ENCODE results near the gene CCDC74A.
"Not testable (repeated sequence)": the region's sequence is repeated elsewhere in the genome, so short reads cannot be mapped to it uniquely, and the experiment has no call there.

CCDC74A gene

GRCh38 chr2:131536841-131537240 is 9.2 kb downstream of the CCDC74A start:
- not testable (repeated sequence) for H3K27ac ChIP-seq (ENCODE audit: insufficient read depth, low read length, poor library complexity, severe bottlenecking); DNase-seq; H3K9me3 ChIP-seq (ENCODE audit: control insufficient read depth, low read length)

GRCh38 chr2:131538856-131539255 is 11.2 kb downstream of the CCDC74A start:
- not testable (repeated sequence) for H3K36me3 ChIP-seq (ENCODE audit: control insufficient read depth, insufficient read depth, low read length); H3K27ac ChIP-seq (ENCODE audit: insufficient read depth, low read length, poor library complexity, severe bottlenecking); H3K9me3 ChIP-seq (ENCODE audit: control insufficient read depth, low read length); H3K4me1 ChIP-seq (ENCODE audit: control insufficient read depth, insufficient read depth, low read length, poor library complexity, severe bottlenecking); H3K4me3 ChIP-seq (ENCODE audit: insufficient read depth, low read depth, low read length, poor library complexity, severe bottlenecking); H3K27me3 ChIP-seq (replicated peaks; ENCODE audit: control insufficient read depth, insufficient read depth, low read length, poor library complexity, severe bottlenecking); DNase-seq

More at GRCh38 chr2:131536841-131537240, 9.2 kb downstream of the CCDC74A start:
- not testable (repeated sequence) for H3K4me1 ChIP-seq (ENCODE audit: control insufficient read depth, insufficient read depth, low read length, poor library complexity, severe bottlenecking); H3K27me3 ChIP-seq (replicated peaks; ENCODE audit: control insufficient read depth, insufficient read depth, low read length, poor library complexity, severe bottlenecking); H3K36me3 ChIP-seq (ENCODE audit: control insufficient read depth, insufficient read depth, low read length); H3K4me3 ChIP-seq (ENCODE audit: insufficient read depth, low read depth, low read length, poor library complexity, severe bottlenecking)

GRCh38 chr2:131542438-131543384 is 15.0 kb downstream of the CCDC74A start:
- H3K27me3 ChIP-seq (replicated peaks; ENCODE audit: control insufficient read depth, insufficient read depth, low read length, poor library complexity, severe bottlenecking): no peaks in the 10 kb centered on the region
- H3K9me3 ChIP-seq (ENCODE audit: control insufficient read depth, low read length): no peaks in the 10 kb centered on the region
- H3K27ac ChIP-seq (ENCODE audit: insufficient read depth, low read length, poor library complexity, severe bottlenecking): no peak overlapping the region
- no peak for DNase-seq
- no peak overlapping the region for H3K4me3 ChIP-seq (ENCODE audit: insufficient read depth, low read depth, low read length, poor library complexity, severe bottlenecking)
- no peaks in the 10 kb centered on the region for H3K36me3 ChIP-seq (ENCODE audit: control insufficient read depth, insufficient read depth, low read length)
- H3K4me1 ChIP-seq (ENCODE audit: control insufficient read depth, insufficient read depth, low read length, poor library complexity, severe bottlenecking): no peaks in the 10 kb centered on the region

- no peak for DNase-seq
- no peaks in the 10 kb centered on the region for H3K9me3 ChIP-seq (ENCODE audit: control insufficient read depth, low read length)
- H3K27me3 ChIP-seq (replicated peaks; ENCODE audit: control insufficient read depth, insufficient read depth, low read length, poor library complexity, severe bottlenecking): no peaks in the 10 kb centered on the region
- no peak overlapping the region for H3K4me3 ChIP-seq (ENCODE audit: insufficient read depth, low read depth, low read length, poor library complexity, severe bottlenecking)
- H3K36me3 ChIP-seq (ENCODE audit: control insufficient read depth, insufficient read depth, low read length): no peaks in the 10 kb centered on the region
- H3K27ac ChIP-seq (ENCODE audit: insufficient read depth, low read length, poor library complexity, severe bottlenecking): no peak overlapping the region
- no peaks in the 10 kb centered on the region for H3K4me1 ChIP-seq (ENCODE audit: control insufficient read depth, insufficient read depth, low read length, poor library complexity, severe bottlenecking)
These were observed 15.8 kb downstream of the CCDC74A start for GRCh38 chr2:131543385-131543891.

- H3K36me3 ChIP-seq (ENCODE audit: control insufficient read depth, insufficient read depth, low read length); H3K9me3 ChIP-seq (ENCODE audit: control insufficient read depth, low read length); H3K4me3 ChIP-seq (ENCODE audit: insufficient read depth, low read depth, low read length, poor library complexity, severe bottlenecking); H3K27me3 ChIP-seq (replicated peaks; ENCODE audit: control insufficient read depth, insufficient read depth, low read length, poor library complexity, severe bottlenecking); DNase-seq; H3K4me1 ChIP-seq (ENCODE audit: control insufficient read depth, insufficient read depth, low read length, poor library complexity, severe bottlenecking); H3K27ac ChIP-seq (ENCODE audit: insufficient read depth, low read length, poor library complexity, severe bottlenecking): not testable (repeated sequence)
These were observed 16.5 kb downstream of the CCDC74A start for GRCh38 chr2:131544006-131544812.

- not testable (repeated sequence) for H3K27ac ChIP-seq (ENCODE audit: insufficient read depth, low read length, poor library complexity, severe bottlenecking); DNase-seq; H3K36me3 ChIP-seq (ENCODE audit: control insufficient read depth, insufficient read depth, low read length); H3K9me3 ChIP-seq (ENCODE audit: control insufficient read depth, low read length); H3K27me3 ChIP-seq (replicated peaks; ENCODE audit: control insufficient read depth, insufficient read depth, low read length, poor library complexity, severe bottlenecking); H3K4me1 ChIP-seq (ENCODE audit: control insufficient read depth, insufficient read depth, low read length, poor library complexity, severe bottlenecking); H3K4me3 ChIP-seq (ENCODE audit: insufficient read depth, low read depth, low read length, poor library complexity, severe bottlenecking)
These were observed 17.1 kb downstream of the CCDC74A start for GRCh38 chr2:131544813-131545165.

GRCh38 chr2:131552871-131553270 is 25.2 kb downstream of the CCDC74A start:
- no peaks in the 10 kb centered on the region for H3K9me3 ChIP-seq (ENCODE audit: control insufficient read depth, low read length)
- no peak overlapping the region for H3K4me3 ChIP-seq (ENCODE audit: insufficient read depth, low read depth, low read length, poor library complexity, severe bottlenecking)
- H3K4me1 ChIP-seq (ENCODE audit: control insufficient read depth, insufficient read depth, low read length, poor library complexity, severe bottlenecking): no peaks in the 10 kb centered on the region
- no peaks in the 10 kb centered on the region for H3K27me3 ChIP-seq (replicated peaks; ENCODE audit: control insufficient read depth, insufficient read depth, low read length, poor library complexity, severe bottlenecking)
- H3K27ac ChIP-seq (ENCODE audit: insufficient read depth, low read length, poor library complexity, severe bottlenecking): no peak overlapping the region
- no peak for DNase-seq
- H3K36me3 ChIP-seq (ENCODE audit: control insufficient read depth, insufficient read depth, low read length): no peaks in the 10 kb centered on the region

- no peaks in the 10 kb centered on the region for H3K4me1 ChIP-seq (ENCODE audit: control insufficient read depth, insufficient read depth, low read length, poor library complexity, severe bottlenecking)
- H3K4me3 ChIP-seq (ENCODE audit: insufficient read depth, low read depth, low read length, poor library complexity, severe bottlenecking): no peak overlapping the region
- no peaks in the 10 kb centered on the region for H3K27me3 ChIP-seq (replicated peaks; ENCODE audit: control insufficient read depth, insufficient read depth, low read length, poor library complexity, severe bottlenecking)
- no peaks in the 10 kb centered on the region for H3K9me3 ChIP-seq (ENCODE audit: control insufficient read depth, low read length)
- DNase-seq: no peak
- no peaks in the 10 kb centered on the region for H3K36me3 ChIP-seq (ENCODE audit: control insufficient read depth, insufficient read depth, low read length)
- H3K27ac ChIP-seq (ENCODE audit: insufficient read depth, low read length, poor library complexity, severe bottlenecking): no peak overlapping the region
These were observed 29.3 kb downstream of the CCDC74A start for GRCh38 chr2:131556998-131557397.

GRCh38 chr2:131557558-131558321 is 30.1 kb downstream of the CCDC74A start:
- Histone ChIP-seq H3K4me1 (ENCODE audit: control insufficient read depth, insufficient read depth, low read length, poor library complexity, severe bottlenecking) (no peaks in the 10 kb centered on the region), H3K27ac (ENCODE audit: insufficient read depth, low read length, poor library complexity, severe bottlenecking) (no peak overlapping the region), H3K9me3 (ENCODE audit: control insufficient read depth, low read length) (no peaks in the 10 kb centered on the region), H3K4me3 (ENCODE audit: insufficient read depth, low read depth, low read length, poor library complexity, severe bottlenecking) (no peak overlapping the region), H3K27me3 (replicated peaks; ENCODE audit: control insufficient read depth, insufficient read depth, low read length, poor library complexity, severe bottlenecking) (no peaks in the 10 kb centered on the region), H3K36me3 (ENCODE audit: control insufficient read depth, insufficient read depth, low read length) (no peaks in the 10 kb centered on the region)
- DNase-seq: no peak

Data from effector memory CD4-positive, alpha-beta T cell (primary cell).